Measurements from ENCODE around the gene SCEL. TPM values are rescaled to one million over a fixed set of nuclear protein-coding genes. Genes with fewer than 3 reads are reported as not detected.

Gene SCEL, protein sequence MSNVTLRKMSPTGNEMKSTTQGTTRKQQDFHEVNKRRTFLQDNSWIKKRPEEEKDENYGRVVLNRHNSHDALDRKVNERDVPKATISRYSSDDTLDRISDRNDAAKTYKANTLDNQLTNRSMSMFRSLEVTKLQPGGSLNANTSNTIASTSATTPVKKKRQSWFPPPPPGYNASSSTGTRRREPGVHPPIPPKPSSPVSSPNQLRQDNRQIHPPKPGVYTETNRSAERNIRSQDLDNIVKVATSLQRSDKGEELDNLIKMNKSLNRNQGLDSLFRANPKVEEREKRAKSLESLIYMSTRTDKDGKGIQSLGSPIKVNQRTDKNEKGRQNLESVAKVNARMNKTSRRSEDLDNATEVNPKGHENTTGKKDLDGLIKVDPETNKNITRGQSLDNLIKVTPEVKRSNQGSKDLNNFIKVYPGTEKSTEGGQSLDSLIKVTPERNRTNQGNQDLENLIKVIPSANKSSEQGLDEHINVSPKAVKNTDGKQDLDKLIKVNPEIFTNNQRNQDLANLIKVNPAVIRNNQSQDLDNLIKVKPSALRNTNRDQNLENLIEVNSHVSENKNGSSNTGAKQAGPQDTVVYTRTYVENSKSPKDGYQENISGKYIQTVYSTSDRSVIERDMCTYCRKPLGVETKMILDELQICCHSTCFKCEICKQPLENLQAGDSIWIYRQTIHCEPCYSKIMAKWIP
- 1.7 TPM in 1 of 2 replicates, not detected in the other for total RNA-seq

GRCh38 chr13:77535448-77535847, at the start of gene SCEL:
Gene SCEL, plus strand, starts transcription at chr13:77535706. Its CDS starts 20,170 bp downstream, at chr13:77555876.

Other genes with a start within 250 kb of the SCEL start
- gene MYCBP2, start 208.6 kb upstream of the SCEL start, total RNA-seq, result 20.6 and 25.9 TPM in 2 replicates
- 0.88 and 0.91 TPM in 2 replicates for gene SLAIN1, start 162.0 kb downstream of the SCEL start, total RNA-seq